C1 segment of cervical spinal cord (tissue), 14 donors: ENCODE data around the gene ZNF775.

ENCODE experiments used
- DNase-seq, 14 donors: peaks; one replicate each; lab custom pipeline; 2025; lab: John Stamatoyannopoulos, UW

The ZNF775 gene

DNA sequence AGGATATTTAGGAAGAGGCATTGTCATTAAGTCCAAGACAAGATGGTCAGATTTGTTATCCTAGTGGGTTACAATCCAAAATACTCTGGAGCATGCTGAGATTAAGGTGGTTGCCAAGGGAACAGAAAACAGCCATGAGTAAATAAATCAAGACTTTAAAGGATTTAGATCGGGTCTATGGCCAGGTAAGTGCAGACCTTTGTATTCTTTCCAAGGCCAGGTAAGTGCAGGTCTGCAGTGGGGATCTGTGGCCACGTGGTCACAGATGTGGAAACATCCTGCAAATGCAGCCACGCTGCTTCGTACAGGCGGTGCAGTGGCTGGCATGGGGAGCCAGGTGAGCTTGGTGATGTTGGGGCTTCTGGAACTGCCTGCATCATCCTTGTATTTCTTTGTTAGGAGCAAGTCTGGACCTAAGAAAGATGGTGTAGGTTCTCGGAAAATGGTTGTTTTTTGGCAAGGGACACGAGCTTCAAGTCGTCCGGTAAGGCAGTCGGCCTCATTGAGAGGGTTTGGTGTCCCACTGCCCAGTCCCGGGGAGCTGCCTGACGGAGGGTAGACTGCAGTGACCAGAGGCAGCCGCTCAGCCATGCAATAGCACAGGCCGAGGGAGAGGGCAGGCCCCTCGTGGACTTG lies 21.8 kb downstream of the ZNF775 start:
- no peak for DNase-seq

DNA sequence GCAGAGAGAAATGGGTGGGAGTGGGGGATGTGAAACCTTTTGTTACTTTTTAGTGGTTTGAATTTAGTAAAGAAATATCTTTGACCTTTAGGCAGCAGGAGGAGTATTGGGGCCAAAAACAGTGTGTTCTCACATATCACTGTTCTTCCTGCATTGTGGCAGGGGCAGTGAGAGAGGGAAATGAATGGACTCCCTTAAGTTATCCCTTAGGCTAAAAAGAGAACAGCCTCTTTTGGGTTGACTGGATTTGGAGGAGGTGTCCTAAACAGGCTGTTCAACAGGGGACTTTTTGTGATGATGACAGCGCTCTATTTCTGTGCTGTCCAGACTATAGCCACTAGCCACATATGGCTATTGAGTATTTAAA lies 22.3 kb downstream of the ZNF775 start:
- no peak for DNase-seq

DNA sequence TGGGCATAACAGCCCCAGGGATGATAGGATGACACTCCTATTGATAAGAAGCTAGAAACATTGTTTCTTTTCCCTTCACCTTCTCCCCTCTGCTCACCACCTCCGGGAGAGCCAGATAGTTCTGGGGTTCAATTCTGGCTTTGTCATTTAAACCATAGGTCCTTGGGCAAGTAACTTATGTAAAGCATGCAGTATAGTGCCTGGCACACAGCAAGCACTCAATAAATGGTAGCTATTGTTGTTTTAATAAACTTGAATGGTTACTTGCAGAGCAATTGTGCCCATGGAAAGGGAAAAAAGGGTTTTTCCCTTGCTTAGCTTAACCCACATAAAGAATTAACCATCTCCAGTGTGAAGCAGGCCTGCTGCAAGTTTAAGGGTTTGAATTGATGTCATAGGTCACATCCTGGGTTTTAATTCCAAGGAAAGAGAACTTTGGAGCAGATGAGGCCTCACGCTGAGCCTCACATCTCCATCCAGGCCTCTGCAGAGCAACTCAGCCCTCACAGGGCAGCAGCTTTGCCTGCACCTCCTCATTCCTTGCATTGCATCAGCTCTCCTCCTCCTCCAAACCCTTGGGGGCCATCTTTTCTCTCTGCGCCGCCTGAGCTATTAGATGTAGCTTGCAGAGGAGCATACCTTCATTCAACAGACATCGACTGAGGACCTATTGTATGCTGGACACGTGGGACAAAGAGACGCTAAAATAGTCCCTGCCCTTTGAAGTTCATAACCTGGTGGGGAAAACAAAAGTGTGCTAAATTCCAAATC lies 22.9 kb downstream of the ZNF775 start:
- DNase-seq = no peak

DNA sequence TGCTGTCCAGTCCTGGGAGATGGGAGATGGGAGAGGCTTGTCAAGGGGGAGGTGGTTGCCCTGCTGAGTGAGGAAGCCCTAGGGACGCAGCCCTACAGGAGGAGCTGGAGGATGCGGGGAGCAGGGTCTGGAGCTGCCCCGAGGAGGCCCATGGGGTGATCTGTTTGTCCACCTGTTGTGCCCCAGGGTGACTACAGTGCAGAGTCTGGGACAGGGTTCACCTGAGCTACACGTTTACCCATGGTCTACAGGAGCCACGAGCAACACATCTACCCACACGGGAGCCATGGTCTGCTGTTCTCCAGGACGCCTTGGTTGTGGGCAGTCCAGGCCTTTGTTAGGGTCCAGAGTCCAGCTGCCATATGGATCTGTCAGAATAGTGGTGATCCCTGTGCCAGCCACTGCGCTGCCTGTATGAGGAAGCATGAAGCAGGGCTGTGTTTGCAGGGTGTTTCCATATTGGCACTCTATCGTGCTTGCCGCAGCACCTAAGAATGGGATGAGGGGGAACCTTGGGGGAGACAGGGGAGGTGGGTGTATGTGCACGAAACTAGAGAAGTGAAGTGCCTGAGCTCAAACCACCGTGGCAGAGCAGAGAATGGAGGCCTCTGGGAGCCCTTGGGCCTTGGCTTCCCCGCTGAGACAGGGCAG lies 23.7 kb downstream of the ZNF775 start:
- no peak for DNase-seq

DNA sequence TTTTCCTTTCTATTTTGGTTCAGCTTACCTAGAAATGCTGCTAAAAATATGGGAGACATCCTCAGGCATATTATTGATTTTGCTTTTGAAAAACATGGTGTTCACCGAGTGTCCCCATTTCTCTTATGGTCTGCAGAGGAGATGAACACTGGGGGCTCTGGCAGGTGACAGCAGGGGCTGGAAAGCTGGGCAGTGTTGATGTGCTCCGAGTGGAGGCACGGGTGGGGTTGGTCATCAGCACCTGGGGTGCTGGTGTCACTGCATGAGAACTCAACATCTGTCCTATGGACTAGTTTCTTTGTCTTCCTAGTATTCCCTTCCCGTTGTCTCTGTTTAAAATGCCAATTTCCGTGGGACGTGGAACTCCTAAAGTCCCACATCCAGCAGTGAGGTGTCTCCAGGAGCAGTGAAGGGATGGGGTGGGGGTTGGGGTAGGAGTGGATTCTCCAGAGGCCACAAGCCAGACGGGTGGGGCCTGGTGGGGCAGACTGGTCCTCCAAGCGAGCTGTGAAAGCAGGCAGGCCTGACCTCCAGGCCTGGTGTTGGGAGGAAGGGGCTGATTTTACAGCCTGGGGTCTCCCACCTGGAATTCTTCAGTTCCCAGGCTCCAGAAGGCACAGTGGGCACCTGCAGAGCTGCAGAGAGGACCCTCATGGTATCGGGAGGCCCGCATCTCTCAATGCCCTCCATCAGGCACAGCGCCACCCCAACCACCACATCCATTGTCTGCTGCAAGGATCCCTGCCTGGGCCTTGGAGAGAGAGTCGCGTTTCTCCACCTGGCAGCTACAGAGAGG lies 24.4 kb downstream of the ZNF775 start:
- DNase-seq = no peak

DNA sequence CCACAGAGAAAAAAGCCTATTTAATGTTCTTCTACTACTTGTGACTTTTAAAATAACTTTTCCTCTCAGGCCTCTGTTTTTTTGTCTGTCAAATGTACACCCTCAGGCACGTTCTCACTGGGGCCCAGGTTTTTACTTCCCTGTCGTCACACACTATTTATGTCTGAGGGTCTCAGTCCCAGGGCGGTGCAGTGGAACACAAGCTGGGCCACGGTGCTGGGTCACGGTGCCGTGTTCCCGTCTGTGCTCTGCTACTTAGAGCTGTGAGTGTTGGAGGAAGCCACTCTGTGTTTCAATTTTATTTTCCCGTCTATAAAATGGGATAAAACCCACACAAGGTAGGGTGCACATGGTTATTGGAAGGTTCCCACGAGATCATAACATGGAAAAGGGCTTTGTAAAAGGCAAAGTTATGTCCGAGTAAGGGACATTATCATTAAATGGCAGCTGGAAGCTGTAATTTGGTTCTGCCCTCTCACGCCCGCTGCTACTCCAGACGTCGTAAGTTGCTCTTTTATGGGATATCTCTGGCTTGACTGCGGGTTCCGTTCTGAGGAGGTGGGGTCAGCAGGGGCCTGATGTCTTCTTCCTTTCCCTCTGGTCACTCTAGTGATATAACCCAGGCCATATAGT lies 25.2 kb downstream of the ZNF775 start:
- DNase-seq = no peak

DNA sequence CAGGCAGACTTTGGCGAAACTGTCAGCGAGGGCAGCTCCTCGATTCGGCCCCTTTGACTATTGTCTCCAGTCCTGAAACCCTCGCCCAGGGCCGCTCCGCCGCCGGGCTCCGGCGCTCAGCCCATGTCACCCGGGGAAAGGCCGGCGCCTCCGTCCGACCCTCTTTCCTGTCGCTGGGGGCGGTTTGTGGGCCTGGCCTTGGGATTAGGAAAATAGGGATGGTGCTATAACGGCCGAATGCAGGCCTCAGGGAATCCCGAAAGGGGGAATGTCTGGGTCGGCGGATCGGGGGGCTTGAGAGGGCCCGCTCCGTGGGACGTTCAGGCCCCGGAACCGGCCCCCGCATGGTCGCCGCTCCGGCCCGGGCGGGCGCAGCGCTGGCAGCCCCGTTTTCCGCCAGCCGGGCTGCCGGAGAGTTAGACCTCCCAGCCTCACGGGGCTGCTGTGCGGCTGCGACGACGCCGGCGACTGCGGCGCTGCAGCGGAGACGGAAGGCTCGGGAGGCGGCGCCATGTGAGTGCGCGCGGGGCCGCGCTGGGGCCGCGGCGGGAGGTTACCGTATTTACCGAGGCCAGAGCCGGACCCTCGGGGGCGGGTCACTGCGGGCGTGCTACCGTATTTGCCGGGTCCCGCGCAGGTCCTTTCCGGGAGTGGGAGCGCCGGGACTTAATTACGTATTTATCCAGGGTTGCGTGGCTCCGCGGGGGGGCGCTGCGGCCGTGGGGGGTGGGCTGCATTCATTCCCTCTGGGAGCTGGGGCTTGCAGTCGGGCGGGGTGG lies 25.9 kb downstream of the ZNF775 start:
- peak in 13 of 14 donors; percentile 61 to 90 (median 82) for DNase-seq

DNA sequence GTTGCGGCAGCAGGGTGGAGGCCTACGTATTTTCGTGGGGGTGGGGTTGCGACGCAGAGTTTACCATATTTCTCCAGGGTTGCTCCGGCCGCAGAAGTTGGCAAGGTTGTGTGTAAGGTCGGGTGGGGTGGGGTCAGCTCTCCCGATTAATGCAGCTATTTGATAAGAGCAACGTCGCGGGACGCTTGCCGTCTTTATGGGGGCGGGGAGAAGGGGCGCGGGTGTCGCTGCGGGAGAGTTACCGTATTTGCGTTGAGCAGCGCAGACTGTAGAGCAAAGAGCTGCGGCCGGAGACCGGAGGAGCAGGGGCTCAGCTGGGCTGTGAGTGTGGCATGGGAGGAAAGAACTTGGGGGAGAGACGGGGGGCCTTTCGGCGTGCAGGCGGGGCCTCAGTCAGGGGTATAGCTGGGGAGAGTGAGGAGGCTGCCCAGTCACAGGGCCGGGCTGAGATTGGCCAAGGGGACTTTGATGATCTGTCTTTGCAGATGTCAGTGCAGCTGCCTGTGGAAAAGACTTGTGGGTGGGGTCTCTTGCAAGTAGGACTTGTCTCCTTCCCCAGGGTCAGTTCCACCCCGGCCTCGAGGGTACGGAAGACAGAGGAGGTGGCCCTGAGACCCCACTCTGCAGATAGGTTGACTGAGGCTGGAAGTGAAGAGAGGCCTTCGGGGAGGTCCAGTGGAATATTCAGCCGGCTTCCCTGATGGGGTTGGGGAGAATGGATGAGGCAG lies 26.6 kb downstream of the ZNF775 start:
- peak in 5 of 14 donors; percentile 50 to 73 (median 70) for DNase-seq

DNA sequence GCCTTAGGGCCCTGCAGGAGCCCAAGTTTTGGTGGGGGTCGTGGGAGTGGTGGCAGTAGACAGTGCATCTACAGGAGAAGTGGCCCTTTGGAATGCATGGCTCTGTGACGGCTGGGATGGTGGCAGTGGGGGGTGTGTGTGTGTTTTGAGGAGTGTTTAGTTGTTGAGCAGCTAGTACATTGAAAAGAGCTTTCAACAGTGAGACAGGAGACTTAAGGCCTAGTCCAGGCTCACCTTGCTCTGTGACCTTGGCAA lies 27.1 kb downstream of the ZNF775 start:
- no peak for DNase-seq

DNA sequence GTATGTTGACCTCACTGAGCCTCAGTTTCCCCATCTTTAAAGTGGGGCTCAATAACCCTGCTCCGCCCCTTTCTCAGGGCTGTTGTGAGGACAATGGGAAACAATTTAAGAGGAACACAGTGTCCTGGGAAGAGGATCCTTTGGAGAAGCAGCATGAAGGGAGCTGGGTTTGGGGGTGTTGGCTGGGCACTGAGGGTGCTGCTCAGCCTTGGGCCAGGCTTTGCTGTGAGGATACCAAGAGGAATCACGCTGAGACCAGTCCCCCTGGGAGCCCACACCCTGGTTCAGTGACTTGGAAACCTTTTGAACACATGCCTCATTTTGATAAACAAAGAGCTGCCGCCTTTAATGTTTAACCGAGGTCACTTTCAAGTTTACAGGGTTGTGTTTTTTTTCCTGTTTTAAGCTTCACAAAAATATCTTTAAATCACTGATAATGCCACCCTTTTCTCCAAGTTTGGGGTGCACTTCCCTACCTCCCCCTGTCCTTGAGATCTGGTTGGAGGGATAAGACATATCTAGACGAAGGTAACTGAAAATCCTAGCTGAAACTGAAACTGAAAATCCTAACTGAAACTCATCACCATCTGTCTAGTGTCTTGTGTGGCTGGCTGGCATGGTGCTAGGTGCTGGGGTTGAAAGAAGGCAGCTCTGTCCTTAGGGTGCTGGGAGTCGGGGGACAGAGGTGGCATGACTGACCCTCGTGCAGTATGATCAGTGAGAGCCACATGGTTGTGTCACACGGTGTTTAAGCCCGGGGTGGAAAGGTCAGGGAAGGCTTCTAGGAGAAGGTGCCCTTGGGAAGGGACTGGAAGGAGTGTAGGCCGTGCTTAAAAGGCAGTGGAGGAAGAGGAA lies 27.7 kb downstream of the ZNF775 start:
- no peak for DNase-seq

DNA sequence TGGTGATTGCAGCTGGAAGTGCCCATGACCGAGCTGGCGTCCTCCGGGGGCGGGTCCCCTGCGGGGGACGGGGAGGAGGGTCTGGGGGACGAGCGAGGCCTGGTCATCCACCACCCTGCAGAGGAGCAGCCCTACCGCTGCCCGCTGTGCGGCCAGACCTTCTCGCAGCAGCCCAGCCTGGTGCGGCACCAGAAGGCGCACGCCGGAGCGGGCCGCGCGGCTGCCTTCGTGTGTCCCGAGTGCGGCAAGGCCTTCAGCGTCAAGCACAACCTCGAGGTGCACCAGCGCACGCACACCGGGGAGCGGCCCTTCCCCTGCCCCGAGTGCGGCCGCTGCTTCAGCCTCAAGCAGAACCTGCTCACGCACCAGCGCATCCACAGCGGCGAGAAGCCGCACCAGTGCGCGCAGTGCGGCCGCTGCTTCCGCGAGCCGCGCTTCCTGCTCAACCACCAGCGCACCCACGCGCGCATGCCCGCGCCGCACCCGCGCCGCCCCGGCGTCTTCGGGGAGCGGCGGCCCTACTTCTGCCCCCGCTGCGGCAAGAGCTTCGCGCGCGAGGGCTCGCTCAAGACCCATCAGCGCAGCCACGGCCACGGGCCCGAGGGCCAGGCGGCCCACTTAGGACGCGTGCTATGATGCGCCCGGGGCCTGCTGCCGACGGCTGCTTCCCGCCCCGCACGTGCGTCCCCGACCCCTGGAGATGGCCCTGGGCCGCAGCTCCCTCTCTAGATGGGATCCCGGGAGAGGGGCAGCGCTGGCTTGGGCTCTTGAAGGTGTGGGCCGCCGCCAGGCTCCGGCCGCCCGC lies 28.7 kb downstream of the ZNF775 start:
- no peak for DNase-seq

DNA sequence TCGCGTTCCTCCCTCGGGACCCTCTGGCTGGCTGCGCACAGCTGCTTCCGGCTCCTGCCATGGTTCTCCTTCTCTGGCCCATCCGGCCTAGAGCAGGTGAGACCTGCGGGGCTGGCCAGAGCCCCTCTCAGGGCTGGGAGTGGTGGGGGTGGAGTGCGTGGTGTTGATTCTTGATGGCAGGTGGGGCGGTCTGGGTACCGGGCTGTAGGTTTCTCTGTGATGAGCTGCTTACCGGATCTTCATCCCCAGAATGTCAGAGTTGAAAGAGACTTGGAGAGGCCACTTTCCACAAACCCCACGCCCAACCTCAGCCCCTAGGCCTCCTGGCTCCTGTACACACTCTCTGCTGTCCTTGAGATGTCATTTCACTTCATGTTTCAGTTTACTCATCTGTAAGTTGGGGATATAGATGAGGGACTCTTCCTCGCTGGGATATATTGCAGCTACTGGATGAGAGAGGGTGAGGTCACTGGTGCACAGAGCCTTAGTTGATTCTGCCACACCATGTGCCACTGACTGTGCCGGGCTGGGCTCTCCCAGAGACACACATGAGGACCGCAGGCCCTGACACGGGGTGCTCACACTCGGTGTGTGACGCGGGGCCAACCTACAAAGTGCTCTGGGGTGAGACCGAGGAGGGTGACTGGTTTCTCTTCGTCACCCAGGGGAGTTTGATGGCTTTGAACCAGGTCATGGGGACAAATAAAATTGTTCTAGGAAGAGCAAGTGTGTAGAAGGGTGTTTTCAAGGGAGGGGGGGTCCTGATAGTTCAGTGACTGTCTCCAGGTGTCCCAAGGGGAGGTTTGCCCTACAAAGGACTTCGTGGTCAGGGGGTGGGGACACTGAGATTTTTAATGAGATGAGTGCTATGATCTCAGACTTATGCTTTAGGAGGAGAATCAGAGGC lies 29.5 kb downstream of the ZNF775 start:
- DNase-seq = no peak

DNA sequence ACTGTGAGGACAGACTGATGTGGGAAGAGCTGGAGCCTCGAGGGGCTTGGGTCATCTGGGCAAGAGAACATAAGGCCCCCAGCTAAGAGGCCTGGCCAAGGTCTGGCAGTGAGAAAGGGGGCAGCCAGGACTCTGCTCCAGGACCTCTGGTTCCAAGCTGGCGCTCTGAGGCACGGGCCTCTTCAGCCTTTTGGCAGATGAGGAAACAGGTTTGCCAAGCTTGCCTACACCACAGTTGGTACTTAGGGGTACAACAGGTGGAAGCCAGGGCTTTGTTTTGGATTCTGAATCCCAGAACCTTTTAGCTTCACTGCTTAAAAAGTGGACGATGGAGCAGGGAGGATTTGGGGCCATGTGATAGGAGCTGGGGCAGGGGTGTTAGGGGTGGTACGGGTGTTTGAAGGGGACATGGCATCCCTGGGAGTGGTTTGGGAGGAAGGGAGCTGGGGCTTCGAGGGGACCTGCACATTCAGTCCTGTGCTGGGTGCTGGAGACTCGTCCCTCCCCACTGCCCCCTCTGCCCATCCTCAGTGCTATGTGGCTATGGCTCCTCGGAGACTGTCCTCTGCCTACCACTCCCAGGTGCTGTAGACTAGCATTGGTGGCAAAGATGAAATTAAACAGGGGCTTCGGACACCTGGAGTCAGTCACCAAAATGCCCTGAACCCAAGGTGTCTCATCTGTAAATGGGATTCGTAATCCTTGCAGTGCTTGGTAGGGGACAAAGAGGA lies 30.3 kb downstream of the ZNF775 start:
- no peak for DNase-seq

DNA sequence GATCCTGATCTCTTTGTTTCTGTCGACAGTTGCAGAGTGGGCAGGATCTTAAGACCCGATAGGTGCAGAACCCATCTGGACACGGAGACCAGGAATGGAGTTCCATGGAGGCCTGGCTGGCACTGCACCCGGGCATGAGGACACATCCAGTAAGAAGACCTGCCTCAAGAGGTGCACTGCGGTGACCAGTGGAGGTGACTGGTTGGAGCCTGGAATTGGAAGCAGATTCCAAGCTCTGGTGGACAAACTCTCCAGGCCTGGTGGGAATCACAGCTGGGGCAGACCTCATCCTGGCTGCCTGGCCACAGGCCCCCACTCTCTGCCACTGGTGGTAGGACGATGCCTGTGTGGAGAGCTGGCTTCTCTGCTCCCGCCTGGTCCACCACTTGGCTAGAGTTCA lies 31.0 kb downstream of the ZNF775 start:
- DNase-seq = no peak

DNA sequence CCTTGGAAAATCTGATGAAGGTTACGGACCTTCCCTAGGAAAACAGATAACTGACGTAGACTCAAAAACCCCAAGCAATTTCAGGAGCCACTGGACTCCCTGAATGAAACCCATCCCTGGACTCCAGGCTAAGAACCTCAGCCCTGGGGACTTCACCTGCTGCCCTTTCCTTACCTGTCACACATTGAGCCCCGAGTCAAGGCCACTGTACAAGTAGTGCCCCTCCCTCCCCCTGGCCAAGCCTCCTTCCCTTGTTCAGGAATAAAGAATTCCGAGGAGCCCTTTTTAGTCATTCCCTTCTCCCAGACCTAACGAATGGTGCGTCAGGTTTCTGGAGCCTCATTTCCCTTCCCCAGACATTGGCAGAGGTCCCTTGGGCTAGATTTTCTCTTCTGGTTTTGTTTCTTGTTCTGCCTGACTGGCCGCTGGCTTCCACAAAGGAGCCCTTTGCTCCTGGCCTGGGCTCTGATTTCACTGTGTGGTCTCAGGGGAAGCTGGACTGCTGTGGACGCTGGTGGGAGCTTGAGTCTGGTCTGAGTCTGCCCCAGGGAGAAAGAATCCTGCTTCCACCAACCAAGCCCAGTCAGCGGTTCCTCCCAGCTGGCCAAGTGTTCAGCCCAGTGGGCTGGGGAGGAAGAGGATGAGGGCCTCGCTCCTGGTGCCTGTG lies 31.7 kb downstream of the ZNF775 start:
- DNase-seq = peak in 4 of 14 donors; percentile 17 to 35 (median 26)

DNA sequence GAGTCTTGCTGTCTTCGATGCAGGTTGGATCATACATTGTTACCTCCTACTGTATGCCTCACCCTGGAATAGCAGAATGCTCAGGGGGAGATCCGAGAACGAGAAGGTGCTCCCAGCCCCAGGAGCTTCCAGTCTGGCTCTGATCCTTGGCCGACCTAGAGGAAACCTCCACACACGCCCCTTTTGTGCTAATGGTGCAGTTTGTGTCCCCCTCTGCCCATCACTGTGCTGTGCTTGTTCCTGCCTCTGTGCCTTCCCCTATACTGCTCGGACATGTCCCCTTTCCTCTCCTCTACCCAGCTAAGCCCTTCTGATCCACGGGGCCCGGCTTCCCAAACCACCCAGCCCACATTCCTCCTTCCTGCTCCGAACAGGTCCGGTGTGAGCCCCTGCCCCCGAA lies 32.5 kb downstream of the ZNF775 start:
- DNase-seq = no peak
